GM23338 (cell line): ENCODE data around the gene UFSP1.

Experiments
- EZH2phosphoT487 ChIP-seq: fragments of 200-600 bp; sonication (generic); IDR thresholded peaks from one replicate; pipeline ENCODE4 v1.8.1; 2018; ENCODE audit warnings: antibody characterized with exemption; ENCODE audit not compliant: unreplicated experiment
- POLR2AphosphoS5 ChIP-seq: IDR thresholded peaks from 2 replicates; pipeline ENCODE4 v1.6.1; 2016; ENCODE audit warnings: antibody characterized with exemption, low read depth
- REST ChIP-seq: IDR thresholded peaks from one replicate; pipeline ENCODE4 v1.6.1; 2018; ENCODE audit warnings: antibody characterized with exemption; ENCODE audit not compliant: unreplicated experiment
- TF ChIP-seq, protein P1 (sequence below), 2 experiments: fragments of 200-600 bp in 1 of 2; sonication (generic) in 1 of 2; conservative IDR thresholded peaks; 2 replicates each; pipeline versions ENCODE4 v1.5.1 to v1.6.1; 2016 to 2017; ENCODE audit warnings: antibody characterized with exemption in 2 of 2, low read depth in 2 of 2, mild to moderate bottlenecking in 2 of 2, moderate library complexity in 1 of 2

GRCh38 chr7:100933734-100934133 is 44.2 kb upstream of the UFSP1 start:
- TF ChIP-seq, protein P1, sequence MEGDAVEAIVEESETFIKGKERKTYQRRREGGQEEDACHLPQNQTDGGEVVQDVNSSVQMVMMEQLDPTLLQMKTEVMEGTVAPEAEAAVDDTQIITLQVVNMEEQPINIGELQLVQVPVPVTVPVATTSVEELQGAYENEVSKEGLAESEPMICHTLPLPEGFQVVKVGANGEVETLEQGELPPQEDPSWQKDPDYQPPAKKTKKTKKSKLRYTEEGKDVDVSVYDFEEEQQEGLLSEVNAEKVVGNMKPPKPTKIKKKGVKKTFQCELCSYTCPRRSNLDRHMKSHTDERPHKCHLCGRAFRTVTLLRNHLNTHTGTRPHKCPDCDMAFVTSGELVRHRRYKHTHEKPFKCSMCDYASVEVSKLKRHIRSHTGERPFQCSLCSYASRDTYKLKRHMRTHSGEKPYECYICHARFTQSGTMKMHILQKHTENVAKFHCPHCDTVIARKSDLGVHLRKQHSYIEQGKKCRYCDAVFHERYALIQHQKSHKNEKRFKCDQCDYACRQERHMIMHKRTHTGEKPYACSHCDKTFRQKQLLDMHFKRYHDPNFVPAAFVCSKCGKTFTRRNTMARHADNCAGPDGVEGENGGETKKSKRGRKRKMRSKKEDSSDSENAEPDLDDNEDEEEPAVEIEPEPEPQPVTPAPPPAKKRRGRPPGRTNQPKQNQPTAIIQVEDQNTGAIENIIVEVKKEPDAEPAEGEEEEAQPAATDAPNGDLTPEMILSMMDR (conservative IDR thresholded peaks at IDR 0.05; ENCODE audit: low read depth in 2 of 2): no peak
- TF ChIP-seq EZH2phosphoT487: no peak
- no peak for TF ChIP-seq POLR2AphosphoS5
- TF ChIP-seq REST: no peak
